Sigmoid colon (tissue), 7 donors: ENCODE data around the gene DNAH17. TPM values are rescaled to one million over a fixed set of nuclear protein-coding genes. Genes with fewer than 3 reads are reported as not detected.

Experiments
- DNase-seq: peaks from one replicate; pipeline ENCODE4 v3.0.0-alpha.2; 2019
- H3K27ac ChIP-seq, 4 donors: fragments of 200-600 bp; sonication (generic); one replicate each; pipeline ENCODE4 v1.5.1; 2016 to 2019; ENCODE audit warnings: mild to moderate bottlenecking in 1 of 4
- H3K27me3 ChIP-seq, 3 donors: fragments of 200-600 bp; sonication (generic); one replicate each; pipeline ENCODE4 v1.5.1; 2019; ENCODE audit warnings: mild to moderate bottlenecking in 1 of 3
- H3K36me3 ChIP-seq, 4 donors: fragments of 200-600 bp; sonication (generic); one replicate each; pipeline ENCODE4 v1.5.1; 2016 to 2019
- H3K4me1 ChIP-seq, 4 donors: fragments of 200-600 bp; sonication (generic); one replicate each; pipeline ENCODE4 v1.5.1; 2017 to 2019
- H3K4me3 ChIP-seq, 4 donors: fragments of 200-600 bp; sonication (generic); one replicate each; pipeline ENCODE4 v1.5.1; 2017 to 2019; ENCODE audit warnings: mild to moderate bottlenecking in 2 of 4, moderate library complexity in 1 of 4
- H3K9me3 ChIP-seq, 4 donors: fragments of 200-600 bp in 3 of 4; sonication (generic) in 3 of 4; one replicate each; pipeline versions ENCODE4 v1.5.1 to v1.6.1; 2013 to 2019
- CTCF ChIP-seq, 4 experiments: fragments of 450-650 bp in 3 of 4; fragments of 200-600 bp in 1 of 4; IDR thresholded peaks; one replicate each; pipeline ENCODE4 v1.5.1; 2016 to 2019; ENCODE audit warnings: antibody characterized with exemption in 4 of 4, mild to moderate bottlenecking in 3 of 4, moderate library complexity in 2 of 4
- EP300 ChIP-seq, 4 donors: sonication (generic); formaldehyde crosslinking; IDR thresholded peaks; one replicate each; pipeline ENCODE4 v1.6.1; 2017; ENCODE audit warnings: antibody characterized with exemption in 4 of 4
- POLR2A ChIP-seq, 2 donors: fragments of 450-650 bp; IDR thresholded peaks; one replicate each; pipeline ENCODE4 v1.6.1; 2016; ENCODE audit warnings: antibody characterized with exemption in 2 of 2, mild to moderate bottlenecking in 2 of 2, moderate library complexity in 2 of 2
- POLR2AphosphoS5 ChIP-seq, 4 donors: sonication (generic); formaldehyde crosslinking; IDR thresholded peaks; one replicate each; pipeline ENCODE4 v1.6.1; 2017; ENCODE audit warnings: antibody characterized with exemption in 4 of 4
- WGBS, 2 donors: extraction: QIAGEN DNeasy Blood & Tissue Kit; methylation state at CpG; one replicate each; pipeline ENCODE4 v1.1.7; 2013; 5-methylcytosine and 5-hydroxymethylcytosine counted together
- intact Hi-C: fragments of 100-400 bp; cut with DNase I; formaldehyde crosslinking; loops from one replicate; pipeline ENCODE4 v1.15.1; 2023
- polyA plus RNA-seq, 3 donors: library from polyadenylated mRNA; stranded (reverse); fragments of 200-250 nt; gene quantifications; one replicate each; pipeline ENCODE4 v1.2.3, GENCODE V29; 2013
- total RNA-seq, 4 donors: library from RNA; depleted of rRNA; stranded (reverse); fragments of >200 nt; gene quantifications; one replicate each; pipeline ENCODE4 v1.1.0, GENCODE V29; 2016
- donor health status: healthy with polysubstance abuse.
- donor health status: Bipolar disorder and iron deficiency.
- donor health status: healthy.

DNAH17 gene
- total and polyA plus RNA-seq, 7 donors = 0.07 to 0.68 (median 0.26) TPM; not detected in 3

- no peak for DNase-seq
- no peaks in the 10 kb centered on the region for H3K9me3 ChIP-seq
- no peak overlapping the region for H3K27ac ChIP-seq
- H3K36me3 ChIP-seq = peaks cover 0 to 18% (median 12%) of the 10 kb centered on the region in 4 donors
- no peak overlapping the region for H3K4me3 ChIP-seq
- 95 to 97% methylated on average over 6 of the region's 6 CpGs for WGBS, 2 donors
- TF ChIP-seq CTCF (IDR thresholded peaks at IDR 0.05) = no peak
- TF ChIP-seq POLR2A (IDR thresholded peaks at IDR 0.05) = no peak
- no peak for TF ChIP-seq POLR2AphosphoS5 (IDR thresholded peaks at IDR 0.05)
- no peak for TF ChIP-seq EP300 (IDR thresholded peaks at IDR 0.05)
- peaks cover 0 to 52% (median 35%) of the 10 kb centered on the region in 4 donors for H3K4me1 ChIP-seq
- intact Hi-C loops = no loop called here
- no peaks in the 10 kb centered on the region for H3K27me3 ChIP-seq
These were observed 184.9 kb downstream of the DNAH17 start for GRCh38 chr17:78392295-78392694.

DNA sequence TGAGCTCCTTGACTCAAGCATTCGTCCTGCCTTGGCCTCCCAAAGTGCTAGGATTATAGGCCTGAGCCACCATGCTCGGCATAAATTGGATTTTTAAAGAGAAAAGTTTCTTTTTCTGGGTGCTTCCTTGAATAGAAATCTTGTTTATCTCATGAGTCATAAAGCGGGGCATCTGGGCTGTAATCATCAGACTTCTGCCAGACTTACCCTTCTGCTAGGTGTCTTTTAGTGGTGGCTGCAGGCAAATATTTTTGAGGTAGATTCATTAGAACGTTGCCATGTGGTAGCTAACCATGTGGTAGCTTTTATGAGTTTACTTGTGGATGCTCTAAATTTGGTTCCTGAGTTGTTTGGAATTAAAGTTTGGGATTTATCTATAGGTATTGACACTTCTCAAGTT lies 185.4 kb downstream of the DNAH17 start:
- Histone ChIP-seq H3K27me3 (no peaks in the 10 kb centered on the region), H3K4me1 (peaks cover 0 to 48% (median 35%) of the 10 kb centered on the region in 4 donors), H3K4me3 (no peak overlapping the region), H3K9me3 (no peaks in the 10 kb centered on the region), H3K36me3 (peaks cover 0 to 18% (median 12%) of the 10 kb centered on the region in 4 donors), H3K27ac (no peak overlapping the region)
- WGBS, 2 donors = 34 to 58% methylated on average over 4 of the region's 4 CpGs
- intact Hi-C loops = no loop called here
- no peak for TF ChIP-seq EP300 (IDR thresholded peaks at IDR 0.05)
- TF ChIP-seq POLR2AphosphoS5 (IDR thresholded peaks at IDR 0.05) = no peak
- no peak for TF ChIP-seq CTCF (IDR thresholded peaks at IDR 0.05)
- TF ChIP-seq POLR2A (IDR thresholded peaks at IDR 0.05) = no peak
- DNase-seq = no peak

- Histone ChIP-seq H3K4me3 (no peak overlapping the region), H3K27ac (no peak overlapping the region), H3K36me3 (peaks cover 0 to 13% (median 11%) of the 10 kb centered on the region in 4 donors), H3K4me1 (peaks cover 0 to 49% (median 38%) of the 10 kb centered on the region in 4 donors), H3K9me3 (no peaks in the 10 kb centered on the region), H3K27me3 (no peaks in the 10 kb centered on the region)
- intact Hi-C loops = no loop called here
- WGBS, 2 donors = 96 to 97% methylated on average over 11 of the region's 11 CpGs
- no peak for DNase-seq
- TF ChIP-seq POLR2A (IDR thresholded peaks at IDR 0.05) = no peak
- no peak for TF ChIP-seq POLR2AphosphoS5 (IDR thresholded peaks at IDR 0.05)
- TF ChIP-seq CTCF (IDR thresholded peaks at IDR 0.05) = no peak
- no peak for TF ChIP-seq EP300 (IDR thresholded peaks at IDR 0.05)
These were observed 186.2 kb downstream of the DNAH17 start for GRCh38 chr17:78391051-78391431.

GRCh38 chr17:78390241-78391050 lies 186.8 kb downstream of the DNAH17 start:
- intact Hi-C loops = no loop called here

More at GRCh38 chr17:78390241-78391050, 186.8 kb downstream of the DNAH17 start:
- H3K9me3 ChIP-seq = no peaks in the 10 kb centered on the region
- H3K4me3 ChIP-seq = no peak overlapping the region
- peak overlapping the region in 2 of 4 donors; percentile 52 to 58 for H3K27ac ChIP-seq
- peaks cover 0 to 13% (median 9%) of the 10 kb centered on the region in 4 donors for H3K36me3 ChIP-seq
- WGBS, 2 donors = 77 to 78% methylated on average over 15 of the region's 15 CpGs
- H3K27me3 ChIP-seq = no peaks in the 10 kb centered on the region
- TF ChIP-seq POLR2AphosphoS5 (IDR thresholded peaks at IDR 0.05) (peak in 3 of 4 donors; percentile 36 to 60 (median 53)), CTCF (IDR thresholded peaks at IDR 0.05) (no peak)
- peaks cover 0 to 55% (median 44%) of the 10 kb centered on the region in 4 donors for H3K4me1 ChIP-seq
- DNase-seq = peak; percentile 83
